Endothelial cell of umbilical vein (primary cell): ENCODE measurements around the gene CDC45. TPM values are rescaled to one million over a fixed set of nuclear protein-coding genes. Genes with fewer than 3 reads are reported as not detected.

Source experiments
- BruUV-seq: library from RNA; stranded (reverse); fragments of 400-500 nt; replicated peaks from 2 replicates; lab custom pipeline; 2021; lab: Mats Ljungman, UMichigan
- CTCF ChIA-PET: fragments of 300-600, 350-600 bp; sonication (Branson Sonifier 250); formaldehyde crosslinking; loops from one replicate; lab custom pipeline; 2021; ENCODE audit warnings: antibody characterized with exemption, inconsistent platforms; lab: Charles Lee
- POLR2A ChIA-PET: fragments of 300-600, 350-600 bp; sonication (Branson Sonifier 250); formaldehyde crosslinking; loops from one replicate; lab custom pipeline; 2021; ENCODE audit warnings: antibody characterized with exemption, inconsistent platforms; lab: Charles Lee
- DNase-seq: peaks from one replicate; pipeline ENCODE4 v3.0.0-alpha.2; 2011; ENCODE audit warnings: low read depth, low spot score
- FAIRE-seq: peaks from 2 replicates; lab custom pipeline; 2011; peaks lifted over from hg19 to GRCh38; lab: Jason Lieb, UNC
- H2AFZ ChIP-seq: 2 replicates; pipeline ENCODE4 v1.6.0; 2012; ENCODE audit warnings: low read depth, low read length, control low read depth, inconsistent platforms
- H3K27ac ChIP-seq: 2 replicates; pipeline ENCODE4 v1.5.1; 2011; ENCODE audit warnings: low read depth, mild to moderate bottlenecking, control low read depth, low read length, moderate library complexity; ENCODE audit not compliant: insufficient read depth
- H3K27me3 ChIP-seq, 2 experiments: 2 replicates each; pipeline versions ENCODE4 v1.6.0 to v1.6.1; 2011; ENCODE audit warnings: low read length in 2 of 2, mixed read lengths in 1 of 2; ENCODE audit not compliant: control insufficient read depth in 2 of 2, insufficient read depth in 2 of 2
- H3K36me3 ChIP-seq, 2 experiments: 2 replicates in 1 of 2; 3 replicates in 1 of 2; pipeline ENCODE4 v1.5.1; 2011; ENCODE audit warnings: low read length in 2 of 2, mild to moderate bottlenecking in 1 of 2, moderate library complexity in 1 of 2; ENCODE audit not compliant: control insufficient read depth in 2 of 2, insufficient read depth in 2 of 2; ENCODE audit errors: extremely low read depth in 1 of 2
- H3K4me1 ChIP-seq: 3 replicates; pipeline ENCODE4 v1.5.1; 2011; ENCODE audit warnings: mild to moderate bottlenecking, low read length; ENCODE audit not compliant: control insufficient read depth, insufficient read depth; ENCODE audit errors: extremely low read depth
- H3K4me2 ChIP-seq: 2 replicates; pipeline ENCODE4 v1.6.1; 2011; ENCODE audit warnings: low read length, control low read depth, mixed read lengths; ENCODE audit not compliant: insufficient read depth
- H3K4me3 ChIP-seq, 3 experiments: fragments of 200-600 bp in 1 of 3; sonication (generic), shearing (Covaris generic) in 1 of 3; replicated peaks in 1 of 3; 2 replicates each; pipeline ENCODE4 v1.5.1; 2011 to 2016; ENCODE audit warnings: control low read depth in 3 of 3, low read length in 3 of 3, mild to moderate bottlenecking in 2 of 3, inconsistent platforms in 1 of 3, low read depth in 1 of 3, moderate library complexity in 1 of 3; ENCODE audit not compliant: insufficient read depth in 1 of 3
- H3K79me2 ChIP-seq: 2 replicates; pipeline ENCODE4 v1.6.0; 2012; ENCODE audit warnings: low read length, inconsistent platforms; ENCODE audit not compliant: control insufficient read depth, insufficient read depth
- H3K9ac ChIP-seq: replicated peaks from 2 replicates; pipeline ENCODE3; 2011; ENCODE audit warnings: low read length, control low read depth; ENCODE audit not compliant: insufficient read depth; ENCODE audit errors: extremely low read depth
- H3K9me1 ChIP-seq: replicated peaks from 3 replicates; pipeline ENCODE4 v1.6.0; 2011; ENCODE audit warnings: mild to moderate bottlenecking, low read length; ENCODE audit not compliant: control insufficient read depth, insufficient read depth; ENCODE audit errors: extremely low read depth
- H3K9me3 ChIP-seq: replicated peaks from 2 replicates; pipeline ENCODE4 v1.5.1; 2012; ENCODE audit warnings: low read length, inconsistent platforms; ENCODE audit not compliant: control insufficient read depth, insufficient read depth
- H4K20me1 ChIP-seq: replicated peaks from 2 replicates; pipeline ENCODE3; 2011; ENCODE audit warnings: mild to moderate bottlenecking, low read length; ENCODE audit not compliant: control insufficient read depth, insufficient read depth; ENCODE audit errors: extremely low read depth
- CTCF ChIP-seq, 2 donors: IDR thresholded peaks; 1 replicate in 1 of 2; 2 replicates in 1 of 2; pipeline ENCODE4 v1.5.1; 2011; ENCODE audit warnings: low read length in 2 of 2, mild to moderate bottlenecking in 2 of 2, moderate library complexity in 2 of 2, control low read depth in 1 of 2, inconsistent platforms in 1 of 2, low read depth in 1 of 2; ENCODE audit not compliant: insufficient read depth in 1 of 2; ENCODE audit errors: extremely low read depth in 1 of 2
- EZH2 ChIP-seq: IDR thresholded peaks from 2 replicates; pipeline ENCODE4 v1.6.1; 2012; ENCODE audit warnings: borderline replicate concordance, low read depth, mild to moderate bottlenecking, moderate library complexity, low read length, inconsistent platforms; ENCODE audit not compliant: severe bottlenecking
- FOS ChIP-seq: IDR thresholded peaks from 2 replicates; pipeline ENCODE4 v1.6.1; 2011; ENCODE audit warnings: mild to moderate bottlenecking, low read length, moderate library complexity, borderline replicate concordance; ENCODE audit not compliant: insufficient read depth
- GATA2 ChIP-seq: IDR thresholded peaks from 2 replicates; pipeline ENCODE4 v1.7.0; 2011; ENCODE audit warnings: low read depth, mild to moderate bottlenecking, moderate library complexity, mixed read lengths, low read length; ENCODE audit not compliant: insufficient read length, insufficient read depth
- JUN ChIP-seq: IDR thresholded peaks from 2 replicates; pipeline ENCODE4 v1.6.1; 2011; ENCODE audit warnings: borderline replicate concordance, low read depth; ENCODE audit not compliant: insufficient read length, insufficient read depth
- MYC ChIP-seq: IDR thresholded peaks from one replicate; pipeline ENCODE4 v1.6.1; 2011; ENCODE audit warnings: mild to moderate bottlenecking, low read depth, low read length
- POLR2A ChIP-seq: IDR thresholded peaks from 2 replicates; pipeline ENCODE4 v1.6.1; 2012; ENCODE audit warnings: low read depth, mild to moderate bottlenecking, control low read depth, low read length
- POLR2AphosphoS5 ChIP-seq: IDR thresholded peaks from 2 replicates; pipeline ENCODE4 v1.6.1; 2012; ENCODE audit warnings: low read depth, mild to moderate bottlenecking, control low read depth, low read length, moderate library complexity; ENCODE audit not compliant: insufficient read depth
- dilution Hi-C: fragments of 300-500 bp; cut with MboI; formaldehyde crosslinking; loops from one replicate; pipeline ENCODE4 v1.15.0; 2019; ENCODE audit warnings: low sequenced_read_pairs; ENCODE audit not compliant: extremely low pct_ligation_motif_present
- intact Hi-C: fragments of 100-400 bp; cut with micrococcal nuclease; formaldehyde crosslinking; loops from one replicate; pipeline ENCODE4 v1.10.0; 2022
- polyA plus RNA-seq, 4 experiments: library from polyadenylated mRNA; depleted of rRNA in 3 of 4; stranded (reverse) in 3 of 4; unstranded in 1 of 4; fragments of >200 nt; gene quantifications; 2 replicates each; pipeline versions ENCODE4 v1.2.1 to v1.2.3, GENCODE V29; 2011 to 2012; ENCODE audit warnings: missing spikeins in 1 of 4
- total RNA-seq: library from RNA; stranded (reverse); gene quantifications from 2 replicates; pipeline ENCODE4 v1.2.3, GENCODE V29; 2021
- TF ChIP-seq, protein P1 (sequence below): IDR thresholded peaks from 2 replicates; pipeline ENCODE4 v1.6.1; 2011; ENCODE audit not compliant: insufficient read depth, insufficient read length

The CDC45 gene
- total and polyA plus RNA-seq, 2 donors (not counting 3 experiments of a cell fraction or from before 2014, with no cell fraction given): 36.6 to 40.6 TPM

GRCh38 chr22:19448739-19449421, 30.8 kb upstream of the CDC45 start:
- no peaks in the 10 kb centered on the region for H3K27me3 ChIP-seq
- no peak for FAIRE-seq
- POLR2A ChIA-PET: no interaction called here
- no peak overlapping the region for H3K9ac ChIP-seq
- H3K4me2 ChIP-seq: no peak overlapping the region
- no TSS peak for BruUV-seq
- H3K27ac ChIP-seq: no peak overlapping the region
- DNase-seq: no peak
- no peaks in the 10 kb centered on the region for H3K9me1 ChIP-seq
- TF ChIP-seq, protein P1, sequence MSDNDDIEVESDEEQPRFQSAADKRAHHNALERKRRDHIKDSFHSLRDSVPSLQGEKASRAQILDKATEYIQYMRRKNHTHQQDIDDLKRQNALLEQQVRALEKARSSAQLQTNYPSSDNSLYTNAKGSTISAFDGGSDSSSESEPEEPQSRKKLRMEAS: no peak
- TF ChIP-seq CTCF (IDR thresholded peaks at IDR 0.05; ENCODE audit: extremely low read depth in 1 of 2, insufficient read depth in 1 of 2, low read depth in 1 of 2, low read length in 2 of 2) (no peak), FOS (no peak), POLR2AphosphoS5 (no peak), EZH2 (no peak), GATA2 (no peak), JUN (no peak), MYC (no peak), POLR2A (no peak)
- H3K79me2 ChIP-seq: peaks cover 31% of the 10 kb centered on the region
- dilution Hi-C loops (no loop called here), intact Hi-C loops (loop anchor here (5.0 kb wide), 1 partner anchor 272 kb away; the partner anchor contains the start of gene SLC25A1)
- H2AFZ ChIP-seq: no peak overlapping the region
- no peaks in the 10 kb centered on the region for H3K9me3 ChIP-seq
- peaks cover 11% of the 10 kb centered on the region for H3K4me1 ChIP-seq
- H4K20me1 ChIP-seq: no peaks in the 10 kb centered on the region
- CTCF ChIA-PET: no interaction called here
- H3K4me3 ChIP-seq: no peak overlapping the region
- H3K36me3 ChIP-seq: peaks cover 5 to 30% of the 10 kb centered on the region in 2 experiments
